WERI-Rb-1 (cell line): ENCODE measurements around the gene ERVFRD-1.

ENCODE experiments used
- DNase-seq: peaks from one replicate; pipeline ENCODE4 v3.0.0-alpha.2; 2020
- H3K27ac ChIP-seq: fragments of 250-450 bp; sonication (Bioruptor Pico); 2 replicates; pipeline ENCODE4 v1.5.1; 2020; ENCODE audit warnings: mild to moderate bottlenecking, moderate library complexity
- H3K27me3 ChIP-seq: fragments of 250-450 bp; sonication (Bioruptor Pico); 2 replicates; pipeline ENCODE4 v1.5.1; 2021; ENCODE audit warnings: mild to moderate bottlenecking, low read depth, moderate library complexity; ENCODE audit not compliant: insufficient read depth, severe bottlenecking
- H3K36me3 ChIP-seq: fragments of 250-450 bp; sonication (Bioruptor Pico); 2 replicates; pipeline ENCODE4 v1.5.1; 2020; ENCODE audit warnings: mild to moderate bottlenecking, moderate library complexity
- H3K4me3 ChIP-seq: 2 replicates; pipeline ENCODE4 v1.5.1; 2011; ENCODE audit warnings: low read depth, mild to moderate bottlenecking, control low read depth, low read length
- H3K9me3 ChIP-seq: fragments of 250-450 bp; sonication (Bioruptor Pico); 2 replicates; pipeline ENCODE4 v1.5.1; 2021; ENCODE audit warnings: mild to moderate bottlenecking, moderate library complexity; ENCODE audit not compliant: severe bottlenecking
- TF ChIP-seq, protein P1 (sequence below): IDR thresholded peaks from 2 replicates; pipeline ENCODE4 v1.5.1; 2011; ENCODE audit warnings: low read depth, mild to moderate bottlenecking, control low read depth, inconsistent platforms, low read length

The ERVFRD-1 gene

DNA sequence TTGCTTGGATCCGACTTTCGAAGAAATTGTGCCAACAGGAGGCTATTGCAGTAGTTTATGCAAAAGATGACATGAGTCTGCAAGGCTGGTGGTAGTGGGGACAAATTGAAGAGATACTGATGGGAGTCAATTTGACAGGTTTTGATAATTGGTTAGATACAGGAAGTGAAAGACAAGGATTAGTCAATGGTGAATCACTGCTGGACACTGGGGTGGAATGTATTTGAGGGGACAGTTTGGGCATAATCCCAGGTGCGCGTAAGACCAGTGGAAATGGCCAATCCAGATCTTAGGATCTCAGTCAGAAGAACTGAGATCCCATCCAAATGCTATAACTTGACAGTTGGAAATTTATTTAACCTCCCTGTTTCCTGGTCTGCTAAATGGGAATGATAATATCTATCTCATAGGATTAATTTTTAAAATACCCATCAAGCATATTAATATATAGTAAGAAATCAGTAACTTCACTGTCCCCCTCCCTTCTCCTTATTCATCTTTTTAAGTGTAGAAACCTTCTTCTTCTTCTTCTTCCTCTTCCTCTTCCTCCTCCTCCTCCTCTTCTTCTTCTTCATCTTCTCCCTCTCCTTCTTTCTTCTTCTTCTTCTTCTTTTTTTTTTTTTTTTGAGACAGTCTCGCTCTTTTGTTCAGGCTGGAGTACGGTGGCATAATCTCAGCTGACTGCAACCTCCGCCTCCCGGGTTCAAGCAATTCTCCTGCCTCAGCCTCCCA is 30.9 kb upstream of the ERVFRD-1 start:
- Histone ChIP-seq H3K9me3 (no peaks in the 10 kb centered on the region), H3K4me3 (no peak overlapping the region), H3K27ac (no peak overlapping the region), H3K36me3 (no peaks in the 10 kb centered on the region), H3K27me3 (no peaks in the 10 kb centered on the region)
- DNase-seq: no peak
- TF ChIP-seq, protein P1, sequence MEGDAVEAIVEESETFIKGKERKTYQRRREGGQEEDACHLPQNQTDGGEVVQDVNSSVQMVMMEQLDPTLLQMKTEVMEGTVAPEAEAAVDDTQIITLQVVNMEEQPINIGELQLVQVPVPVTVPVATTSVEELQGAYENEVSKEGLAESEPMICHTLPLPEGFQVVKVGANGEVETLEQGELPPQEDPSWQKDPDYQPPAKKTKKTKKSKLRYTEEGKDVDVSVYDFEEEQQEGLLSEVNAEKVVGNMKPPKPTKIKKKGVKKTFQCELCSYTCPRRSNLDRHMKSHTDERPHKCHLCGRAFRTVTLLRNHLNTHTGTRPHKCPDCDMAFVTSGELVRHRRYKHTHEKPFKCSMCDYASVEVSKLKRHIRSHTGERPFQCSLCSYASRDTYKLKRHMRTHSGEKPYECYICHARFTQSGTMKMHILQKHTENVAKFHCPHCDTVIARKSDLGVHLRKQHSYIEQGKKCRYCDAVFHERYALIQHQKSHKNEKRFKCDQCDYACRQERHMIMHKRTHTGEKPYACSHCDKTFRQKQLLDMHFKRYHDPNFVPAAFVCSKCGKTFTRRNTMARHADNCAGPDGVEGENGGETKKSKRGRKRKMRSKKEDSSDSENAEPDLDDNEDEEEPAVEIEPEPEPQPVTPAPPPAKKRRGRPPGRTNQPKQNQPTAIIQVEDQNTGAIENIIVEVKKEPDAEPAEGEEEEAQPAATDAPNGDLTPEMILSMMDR: no peak

DNA sequence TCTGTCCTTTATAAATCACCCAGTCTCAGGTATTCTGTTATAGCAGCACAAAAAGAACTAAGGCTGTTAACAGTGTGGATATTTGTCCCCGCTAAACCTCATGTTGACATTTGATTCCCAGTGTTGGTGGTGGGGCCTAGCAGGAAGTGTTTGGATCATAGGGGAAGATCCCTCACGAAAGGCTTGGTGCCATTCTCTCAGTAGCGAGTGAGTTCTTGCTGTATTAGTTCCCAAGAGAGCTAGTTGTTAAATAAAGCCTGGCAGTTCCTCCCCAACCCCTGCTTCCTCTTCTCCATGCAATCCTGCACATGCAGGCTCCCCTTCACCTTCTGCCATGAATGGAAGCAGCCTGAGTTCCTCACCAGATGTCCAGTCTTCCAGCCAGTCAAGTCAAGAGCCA is 29.8 kb upstream of the ERVFRD-1 start:
- Histone ChIP-seq H3K36me3 (peaks cover 6% of the 10 kb centered on the region), H3K27ac (no peak overlapping the region), H3K27me3 (no peaks in the 10 kb centered on the region), H3K9me3 (no peaks in the 10 kb centered on the region), H3K4me3 (no peak overlapping the region)
- no peak for DNase-seq
- TF ChIP-seq, protein P1: no peak

DNA sequence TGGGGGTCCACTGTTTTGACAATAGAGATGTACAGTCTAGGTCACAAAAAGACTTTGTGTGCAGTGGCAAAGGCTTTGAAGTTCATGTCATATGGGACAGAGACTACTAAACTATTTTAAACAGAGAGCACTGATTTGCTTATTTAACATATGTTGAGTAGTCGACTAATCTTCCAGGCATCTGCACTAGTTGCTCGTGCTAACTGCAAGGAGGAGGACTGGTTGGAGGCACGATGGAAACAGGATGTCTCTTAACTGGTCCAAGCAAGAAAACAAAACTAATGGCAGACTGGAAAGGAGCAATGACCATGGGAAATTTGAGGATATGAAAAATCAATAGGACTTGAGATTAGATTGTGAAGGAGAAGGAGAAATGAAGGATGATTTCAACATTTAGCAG is 28.5 kb upstream of the ERVFRD-1 start:
- no peaks in the 10 kb centered on the region for H3K9me3 ChIP-seq
- TF ChIP-seq, protein P1: no peak
- peaks cover 18% of the 10 kb centered on the region for H3K36me3 ChIP-seq
- H3K27ac ChIP-seq: no peak overlapping the region
- no peak for DNase-seq
- H3K27me3 ChIP-seq: no peaks in the 10 kb centered on the region
- H3K4me3 ChIP-seq: no peak overlapping the region

DNA sequence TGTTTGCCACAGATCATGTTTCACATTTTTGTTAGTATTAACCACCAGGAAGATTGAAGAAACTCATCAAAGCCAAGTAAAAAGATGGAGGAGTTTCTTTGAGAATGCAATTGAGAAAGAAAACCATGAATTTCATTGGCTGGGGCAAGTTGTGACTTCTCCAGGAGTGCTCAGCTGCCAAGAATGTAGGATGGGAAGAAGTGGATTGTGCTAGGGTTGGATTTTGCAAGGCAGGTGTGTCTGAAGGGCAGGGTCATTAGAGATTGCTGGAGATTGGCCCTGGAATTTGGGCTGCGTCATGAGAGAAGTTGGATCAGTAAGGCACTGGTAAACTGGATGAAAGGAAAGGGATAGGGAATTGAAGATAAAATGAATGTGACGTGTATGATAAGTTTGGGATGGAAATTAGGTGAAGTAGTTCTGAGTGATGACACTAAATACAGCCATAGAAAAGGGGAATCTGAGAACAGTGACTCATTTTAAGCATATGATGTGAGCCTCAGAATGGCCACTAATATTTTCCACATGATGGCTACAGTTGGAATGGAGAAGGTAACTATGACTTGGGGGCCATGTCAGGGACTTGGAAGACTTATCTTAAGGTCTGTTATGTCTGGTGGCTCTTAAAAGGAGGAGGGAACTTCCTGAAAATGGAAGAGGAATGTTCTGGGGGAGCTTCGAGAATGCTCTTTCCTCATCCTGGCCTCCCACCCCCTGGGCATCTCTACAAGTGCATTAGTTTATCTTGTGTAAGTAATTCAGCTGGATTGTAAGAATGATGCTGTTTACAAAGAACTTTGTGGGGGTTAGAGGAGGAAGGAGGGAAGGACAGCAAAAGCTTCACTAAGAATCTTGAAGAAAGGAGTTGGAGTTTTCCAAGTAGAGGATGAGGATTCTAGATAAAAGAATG is 27.8 kb upstream of the ERVFRD-1 start:
- H3K4me3 ChIP-seq: no peak overlapping the region
- no peaks in the 10 kb centered on the region for H3K9me3 ChIP-seq
- no peak overlapping the region for H3K27ac ChIP-seq
- no peaks in the 10 kb centered on the region for H3K27me3 ChIP-seq
- TF ChIP-seq, protein P1: no peak
- no peak for DNase-seq
- peaks cover 26% of the 10 kb centered on the region for H3K36me3 ChIP-seq

DNA sequence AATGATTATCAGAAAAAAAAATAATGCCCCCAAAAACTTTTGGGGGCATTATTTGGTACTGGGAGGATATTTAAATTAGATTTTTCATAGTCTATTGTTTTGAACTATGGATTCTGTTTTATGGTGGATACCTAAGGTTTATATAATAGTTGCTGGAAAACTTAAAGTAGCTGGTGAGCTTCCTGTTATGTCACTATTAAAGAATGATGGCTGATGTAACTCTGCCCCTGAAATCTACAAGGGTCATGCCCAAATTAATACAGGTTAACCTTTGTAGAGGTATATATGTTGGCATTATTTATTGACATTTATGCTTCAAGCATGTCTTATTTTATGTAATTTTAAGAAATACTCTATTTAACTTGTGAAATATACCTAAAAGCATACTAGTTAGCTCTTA is 25.3 kb upstream of the ERVFRD-1 start:
- TF ChIP-seq, protein P1: no peak
- H3K36me3 ChIP-seq: peaks cover 28% of the 10 kb centered on the region
- no peaks in the 10 kb centered on the region for H3K27me3 ChIP-seq
- H3K4me3 ChIP-seq: no peak overlapping the region
- no peak for DNase-seq
- no peaks in the 10 kb centered on the region for H3K9me3 ChIP-seq
- H3K27ac ChIP-seq: no peak overlapping the region
